GM12873 (cell line): Measurements from ENCODE around the gene OR10J1.

ENCODE experiments used
- CTCF ChIP-seq: IDR thresholded peaks from 2 replicates; pipeline ENCODE4 v1.5.1; 2012; ENCODE audit warnings: low read depth, mild to moderate bottlenecking, moderate library complexity, low read length, control low read depth; ENCODE audit not compliant: insufficient read depth; ENCODE audit errors: missing control alignments

The OR10J1 gene

GRCh38 chr1:159431904-159432303 lies 7.6 kb upstream of the OR10J1 start, which contains the start of gene OR10J4:
TSS of gene OR10J4 (plus strand) at chr1:159432204.
- no peak for TF ChIP-seq CTCF

- no peak for TF ChIP-seq CTCF
Observed at GRCh38 chr1:159436469-159436868, 3.1 kb upstream of the OR10J1 start.

GRCh38 chr1:159441360-159441759 lies 1.8 kb downstream of the OR10J1 start:
- TF ChIP-seq CTCF = no peak

- no peak for TF ChIP-seq CTCF
Observed at GRCh38 chr1:159442428-159442827, 2.9 kb downstream of the OR10J1 start.

GRCh38 chr1:159443066-159443750 lies 3.7 kb downstream of the OR10J1 start:
- TF ChIP-seq CTCF = no peak

GRCh38 chr1:159444511-159444910 lies 5.0 kb downstream of the OR10J1 start:
- TF ChIP-seq CTCF = no peak

- TF ChIP-seq CTCF = no peak
Observed at GRCh38 chr1:159448181-159448580, 8.7 kb downstream of the OR10J1 start.

GRCh38 chr1:159459551-159459950 lies 20.0 kb downstream of the OR10J1 start:
- TF ChIP-seq CTCF = no peak
